ENCODE data around the gene SLIT3.

Gene SLIT3

GRCh38 chr5:169009123-169009522 lies 291.8 kb downstream of the SLIT3 start:
- DNase-seq (ENCODE audit: low read depth): no peak
- no peak overlapping the region for H3K4me3 ChIP-seq (ENCODE audit: low read depth, low read length)
- no peak for TF ChIP-seq CTCF (IDR thresholded peaks at IDR 0.05; ENCODE audit: insufficient read depth, low read depth, low read length, missing control alignments)

- no peak overlapping the region for H3K4me3 ChIP-seq (ENCODE audit: low read depth, low read length)
- no peak for TF ChIP-seq CTCF (IDR thresholded peaks at IDR 0.05; ENCODE audit: insufficient read depth, low read depth, low read length, missing control alignments)
- DNase-seq (ENCODE audit: low read depth): no peak
Observed at GRCh38 chr5:169006842-169007790, 293.8 kb downstream of the SLIT3 start.

GRCh38 chr5:169004551-169004950 lies 296.4 kb downstream of the SLIT3 start:
- DNase-seq (ENCODE audit: low read depth): no peak
- no peak overlapping the region for H3K4me3 ChIP-seq (ENCODE audit: low read depth, low read length)
- TF ChIP-seq CTCF (IDR thresholded peaks at IDR 0.05; ENCODE audit: insufficient read depth, low read depth, low read length, missing control alignments): no peak

- H3K4me3 ChIP-seq (ENCODE audit: low read depth, low read length): no peak overlapping the region
- no peak for TF ChIP-seq CTCF (IDR thresholded peaks at IDR 0.05; ENCODE audit: insufficient read depth, low read depth, low read length, missing control alignments)
- no peak for DNase-seq (ENCODE audit: low read depth)
Observed at GRCh38 chr5:169003721-169004541, 297.0 kb downstream of the SLIT3 start.

GRCh38 chr5:169002953-169003555 lies 297.9 kb downstream of the SLIT3 start:
- DNase-seq (ENCODE audit: low read depth): no peak
- no peak for TF ChIP-seq CTCF (IDR thresholded peaks at IDR 0.05; ENCODE audit: insufficient read depth, low read depth, low read length, missing control alignments)
- no peak overlapping the region for H3K4me3 ChIP-seq (ENCODE audit: low read depth, low read length)

GRCh38 chr5:169001394-169001793 lies 299.5 kb downstream of the SLIT3 start:
- no peak for TF ChIP-seq CTCF (IDR thresholded peaks at IDR 0.05; ENCODE audit: insufficient read depth, low read depth, low read length, missing control alignments)
- DNase-seq (ENCODE audit: low read depth): no peak
- H3K4me3 ChIP-seq (ENCODE audit: low read depth, low read length): no peak overlapping the region

All from GM12865 (cell line).